H1 (cell line): ENCODE measurements around the gene MMD. TPM values are rescaled to one million over a fixed set of nuclear protein-coding genes. Genes with fewer than 3 reads are reported as not detected.

Experiments used
- CTCF ChIA-PET: fragments of 300-600 bp; sonication (Branson Sonifier 250); formaldehyde crosslinking; loops from one replicate; lab custom pipeline; 2021; ENCODE audit not compliant: partially characterized antibody; lab: Charles Lee
- POLR2A ChIA-PET: fragments of 300-600 bp; sonication (Branson Sonifier 250); formaldehyde crosslinking; loops from one replicate; lab custom pipeline; 2021; ENCODE audit warnings: inconsistent platforms; ENCODE audit not compliant: partially characterized antibody; lab: Charles Lee
- DNase-seq, 2 experiments: peaks; one replicate each; pipeline versions ENCODE4 v3.0.0 to v3.0.0-alpha.2; 2010 to 2022; ENCODE audit warnings: low spot score in 2 of 2, low read depth in 1 of 2, mixed read lengths in 1 of 2
- FAIRE-seq: peaks from 2 replicates; lab custom pipeline; 2011; peaks lifted over from hg19 to GRCh38; lab: Jason Lieb, UNC
- H2AFZ ChIP-seq: 2 replicates; pipeline ENCODE4 v1.8.1; 2012; ENCODE audit warnings: low read length, inconsistent platforms
- H2AK5ac ChIP-seq: 2 replicates; pipeline ENCODE4 v1.6.1; 2013; ENCODE audit warnings: low read depth, low read length
- H2BK120ac ChIP-seq: replicated peaks from 2 replicates; pipeline ENCODE3; 2013; ENCODE audit warnings: low read depth, low read length, inconsistent platforms
- H2BK12ac ChIP-seq: 2 replicates; pipeline ENCODE4 v1.6.1; 2013; ENCODE audit warnings: low read depth, low read length
- H2BK15ac ChIP-seq: 2 replicates; pipeline ENCODE4 v1.6.1; 2013; ENCODE audit warnings: low read length
- H2BK20ac ChIP-seq: 2 replicates; pipeline ENCODE4 v1.6.1; 2013; ENCODE audit warnings: low read length
- H2BK5ac ChIP-seq: 2 replicates; pipeline ENCODE4 v1.6.1; 2013; ENCODE audit warnings: low read depth, low read length
- H3K14ac ChIP-seq: 2 replicates; pipeline ENCODE4 v1.6.1; 2013; ENCODE audit warnings: inconsistent platforms; ENCODE audit not compliant: insufficient read length
- H3K18ac ChIP-seq: 2 replicates; pipeline ENCODE4 v1.6.1; 2013; ENCODE audit warnings: low read length; ENCODE audit errors: extremely low read depth
- H3K23ac ChIP-seq: 2 replicates; pipeline ENCODE4 v1.6.1; 2013; ENCODE audit warnings: inconsistent platforms; ENCODE audit not compliant: insufficient read length
- H3K23me2 ChIP-seq: 2 replicates; pipeline ENCODE4 v1.6.1; 2013; ENCODE audit warnings: low read depth, low read length
- H3K27ac ChIP-seq: 2 replicates; pipeline ENCODE4 v1.6.1; 2011; ENCODE audit warnings: low read depth, low read length, inconsistent platforms
- H3K27me3 ChIP-seq, 4 experiments: replicated peaks in 1 of 4; 1 replicate in 1 of 4; 2 replicates in 3 of 4; pipeline versions ENCODE4 v1.6.1 to v1.8.1; 2011 to 2013; ENCODE audit warnings: low read length in 3 of 4, mild to moderate bottlenecking in 3 of 4, inconsistent platforms in 2 of 4, mixed read lengths in 2 of 4, moderate library complexity in 1 of 4; ENCODE audit not compliant: control insufficient read depth in 3 of 4, insufficient read depth in 3 of 4; ENCODE audit errors: extremely low read depth in 1 of 4
- H3K36me3 ChIP-seq, 4 experiments: 2 replicates each; pipeline versions ENCODE4 v1.6.1 to v1.8.1; 2011 to 2013; ENCODE audit warnings: mild to moderate bottlenecking in 4 of 4, low read length in 3 of 4, moderate library complexity in 2 of 4, control low read depth in 1 of 4, inconsistent platforms in 1 of 4; ENCODE audit not compliant: insufficient read depth in 4 of 4, control insufficient read depth in 2 of 4
- H3K4ac ChIP-seq: replicated peaks from 2 replicates; pipeline ENCODE3; 2013; ENCODE audit warnings: low read length, low read depth, mixed read lengths, inconsistent platforms; ENCODE audit not compliant: insufficient read length
- H3K4me1 ChIP-seq, 4 experiments: replicated peaks in 1 of 4; 1 replicate in 1 of 4; 2 replicates in 3 of 4; pipeline versions ENCODE4 v1.6.1 to v1.8.1; 2011 to 2013; ENCODE audit warnings: low read length in 3 of 4, inconsistent platforms in 2 of 4, mixed read lengths in 1 of 4; ENCODE audit not compliant: insufficient read depth in 4 of 4, control insufficient read depth in 3 of 4
- H3K4me2 ChIP-seq, 2 experiments: 2 replicates each; pipeline versions ENCODE4 v1.6.1 to v1.8.1; 2011 to 2013; ENCODE audit warnings: low read depth in 2 of 2, low read length in 2 of 2, control low read depth in 1 of 2, inconsistent platforms in 1 of 2, mild to moderate bottlenecking in 1 of 2; ENCODE audit not compliant: insufficient read depth in 1 of 2
- H3K4me3 ChIP-seq, 4 experiments: fragments of 200-600, 300-600 bp in 1 of 4; sonication (generic), shearing (Covaris generic), sonication (Bioruptor Twin) in 1 of 4; 2 replicates each; pipeline versions ENCODE4 v1.5.1 to v1.8.1; 2011 to 2016; ENCODE audit warnings: low read length in 4 of 4, low read depth in 3 of 4, control low read depth in 2 of 4, inconsistent platforms in 2 of 4, mild to moderate bottlenecking in 2 of 4, mixed read lengths in 1 of 4, moderate library complexity in 1 of 4; ENCODE audit not compliant: insufficient read depth in 2 of 4; ENCODE audit errors: extremely low read depth in 1 of 4
- H3K56ac ChIP-seq: replicated peaks from 2 replicates; pipeline ENCODE3; 2013; ENCODE audit warnings: low read depth, mild to moderate bottlenecking, mixed read lengths, low read length, inconsistent platforms; ENCODE audit not compliant: insufficient read length
- H3K79me1 ChIP-seq: 2 replicates; pipeline ENCODE4 v1.6.1; 2013; ENCODE audit warnings: low read depth, low read length, control low read depth
- H3K79me2 ChIP-seq, 2 experiments: 2 replicates each; pipeline versions ENCODE4 v1.6.1 to v1.8.1; 2012 to 2013; ENCODE audit warnings: low read length in 2 of 2, mild to moderate bottlenecking in 2 of 2, inconsistent platforms in 1 of 2; ENCODE audit not compliant: insufficient read depth in 2 of 2, control insufficient read depth in 1 of 2
- H3K9ac ChIP-seq, 4 experiments: replicated peaks in 1 of 4; 1 replicate in 1 of 4; 2 replicates in 3 of 4; pipeline versions ENCODE4 v1.6.1 to v1.8.1; 2011 to 2013; ENCODE audit warnings: low read depth in 3 of 4, low read length in 3 of 4, control low read depth in 2 of 4, mild to moderate bottlenecking in 2 of 4, moderate library complexity in 2 of 4, inconsistent platforms in 1 of 4; ENCODE audit errors: extremely low read depth in 1 of 4
- H3K9me3 ChIP-seq, 2 experiments: 2 replicates each; pipeline versions ENCODE4 v1.6.1 to v1.8.1; 2012 to 2013; ENCODE audit warnings: mild to moderate bottlenecking in 2 of 2, moderate library complexity in 2 of 2, control low read depth in 1 of 2, inconsistent platforms in 1 of 2, low read depth in 1 of 2, low read length in 1 of 2, mixed read lengths in 1 of 2; ENCODE audit not compliant: insufficient read depth in 2 of 2
- H4K20me1 ChIP-seq, 2 experiments: replicated peaks in 1 of 2; 2 replicates each; pipeline versions ENCODE3 to v1.8.1; 2011 to 2013; ENCODE audit warnings: inconsistent platforms in 2 of 2, low read length in 2 of 2, mild to moderate bottlenecking in 1 of 2; ENCODE audit not compliant: insufficient read depth in 2 of 2, control insufficient read depth in 1 of 2
- H4K5ac ChIP-seq: 2 replicates; pipeline ENCODE4 v1.6.1; 2013; ENCODE audit warnings: low read length, low read depth, mixed read lengths, inconsistent platforms; ENCODE audit not compliant: insufficient read length
- H4K8ac ChIP-seq: 2 replicates; pipeline ENCODE4 v1.8.0; 2013; ENCODE audit warnings: mild to moderate bottlenecking, moderate library complexity, low read length, inconsistent platforms; ENCODE audit not compliant: insufficient read depth; ENCODE audit errors: extremely low read depth
- H4K91ac ChIP-seq: replicated peaks from 2 replicates; pipeline ENCODE3; 2013; ENCODE audit warnings: low read length, mixed read lengths, inconsistent platforms; ENCODE audit not compliant: insufficient read length
- WGBS, 2 experiments: shearing (Covaris generic) in 1 of 2; methylation state at CpG; one replicate each; pipeline versions ENCODE4 v1.1.6 to v1.1.7; 2013 to 2015; ENCODE audit warnings: low lambda C conversion rate in 2 of 2, mixed read lengths in 2 of 2, inconsistent platforms in 1 of 2, low coverage in 1 of 2, missing lambda C conversion rate in 1 of 2; ENCODE audit not compliant: insufficient replicate concordance in 2 of 2, insufficient coverage in 1 of 2, insufficient read length in 1 of 2; ENCODE audit errors: extremely low coverage in 1 of 2, missing lambda C conversion rate in 1 of 2; 5-methylcytosine and 5-hydroxymethylcytosine counted together
- polyA plus RNA-seq, 7 experiments: library from polyadenylated mRNA; depleted of rRNA in 3 of 7; stranded (reverse) in 5 of 7; unstranded in 2 of 7; fragments of >200 nt in 5 of 7; fragments of 200-250 nt in 2 of 7; gene quantifications; 1 replicate in 5 of 7; 2 replicates in 1 of 7; 4 replicates in 1 of 7; pipeline versions ENCODE4 v1.2.1 to v1.2.3, GENCODE V29; 2011 to 2013; ENCODE audit warnings: missing spikeins in 2 of 7, mixed read lengths in 2 of 7
- total RNA-seq: library from RNA; stranded (reverse); fragmentation: NEBNext Ultra II Directional; extraction: Animal tissue kit (Norgen Biotek cat#: 25700); gene quantifications from 2 replicates; pipeline ENCODE4 v1.2.1, GENCODE V29; 2021

Gene MMD
- total and polyA plus RNA-seq, 2 of the 8 experiments (the other 6 are each of a cell fraction or from before 2014, with no cell fraction given): 28.2 to 37.8 TPM

DNA sequence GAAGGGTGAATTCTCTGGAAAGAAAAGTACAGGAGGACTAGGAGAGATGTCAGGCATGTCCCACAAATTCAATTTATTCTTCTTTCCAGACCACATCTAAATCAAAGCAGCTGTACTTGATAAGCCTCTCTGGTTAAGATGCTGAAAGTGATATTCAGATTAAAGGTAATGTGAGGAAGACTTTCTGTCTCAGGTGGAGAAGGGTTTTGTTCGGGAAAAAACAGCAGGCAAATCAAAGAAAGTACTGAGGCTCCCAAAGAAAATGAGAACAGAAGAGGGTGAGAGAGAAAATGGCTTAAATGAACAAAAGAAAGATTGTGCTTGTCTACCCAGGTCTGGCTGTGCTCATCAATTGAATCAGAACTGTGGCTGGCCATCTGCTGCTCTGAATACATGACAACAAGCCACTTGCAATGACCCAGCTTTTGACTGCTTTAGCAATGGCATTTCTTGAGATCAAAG lies 55.6 kb downstream of the MMD start:
- ChIA-PET POLR2A (no interaction called here), CTCF (interaction anchor here (0.8 to 5.0 kb wide), 4 partner anchors 10 to 148 kb away, joined by 3 to 31 read pairs (median 4); no protein-coding TSS in a partner anchor)
- Histone ChIP-seq H4K20me1 (no peaks in the 10 kb centered on the region), H3K56ac (no peak overlapping the region), H3K14ac (no peak overlapping the region), H3K79me2 (no peaks in the 10 kb centered on the region), H2BK12ac (no peak overlapping the region), H3K4me1 (peaks cover 0 to 2% (median 0%) of the 10 kb centered on the region in 4 experiments; a peak in 1 of 7 replicates), H2BK120ac (no peak overlapping the region), H2BK20ac (no peak overlapping the region), H4K8ac (no peak overlapping the region), H3K18ac (no peak overlapping the region), H3K9ac (no peak overlapping the region), H3K27ac (no peak overlapping the region), H2AFZ (no peak overlapping the region), H3K79me1 (no peaks in the 10 kb centered on the region), H3K27me3 (no peaks in the 10 kb centered on the region; a peak in 1 of 7 replicates), H2BK5ac (no peak overlapping the region), H3K23me2 (peaks cover 1% of the 10 kb centered on the region; the same call in 1 of the 2 replicates), H2BK15ac (no peak overlapping the region), H3K9me3 (peaks cover 0 to 1% of the 10 kb centered on the region in 2 experiments; a peak in 1 of 4 replicates), H4K91ac (no peak overlapping the region), H3K36me3 (no peaks in the 10 kb centered on the region), H4K5ac (no peak overlapping the region), H2AK5ac (no peak overlapping the region), H3K23ac (no peak overlapping the region), H3K4me3 (no peak overlapping the region), H3K4me2 (no peak overlapping the region), H3K4ac (no peak overlapping the region)
- DNase-seq (no peak), FAIRE-seq (no peak)
- 100% methylated on average over 1 of the region's 1 CpG; no CpG with 5 or more reads in 1 of the 2 experiments for WGBS, 2 experiments
